OCI-M1 (cell line): Measurements from ENCODE around the gene C19orf12.

Experiments
- DNase-seq: peaks from one replicate; lab custom pipeline; 2025; lab: John Stamatoyannopoulos, UW

C19orf12 gene

DNA sequence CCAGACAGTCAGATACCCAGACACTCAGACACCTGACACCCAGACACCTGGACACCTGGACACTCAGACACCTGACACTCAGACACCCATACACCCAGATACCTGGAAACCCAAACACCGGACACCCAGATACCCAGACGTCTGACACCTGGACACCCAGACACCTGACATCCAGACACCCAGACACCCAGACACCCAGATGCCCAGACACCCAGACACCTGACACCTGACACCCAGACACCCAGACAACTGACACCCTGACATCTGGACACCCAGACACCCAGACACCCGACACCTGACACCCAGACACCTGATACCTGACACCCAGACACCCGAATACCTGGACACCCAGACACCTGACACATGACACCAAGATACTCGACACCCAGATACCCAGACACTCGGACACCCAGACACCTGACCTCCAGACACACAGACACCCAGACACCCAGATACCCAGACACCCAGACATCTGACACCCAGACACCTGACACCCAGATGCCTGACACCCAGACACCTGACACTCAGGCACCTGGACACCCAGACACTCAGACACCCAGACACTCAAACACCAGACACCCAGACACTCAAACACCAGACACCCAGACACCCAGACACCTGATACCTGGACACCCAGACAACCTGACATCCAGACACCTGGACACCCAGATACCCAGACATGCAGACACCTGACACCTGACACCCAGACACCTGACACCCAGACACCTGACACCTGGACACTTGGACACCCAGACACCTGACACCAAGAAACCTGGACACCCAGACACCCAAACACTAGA, 19.1 kb downstream of the C19orf12 start:
- no peak for DNase-seq

DNA sequence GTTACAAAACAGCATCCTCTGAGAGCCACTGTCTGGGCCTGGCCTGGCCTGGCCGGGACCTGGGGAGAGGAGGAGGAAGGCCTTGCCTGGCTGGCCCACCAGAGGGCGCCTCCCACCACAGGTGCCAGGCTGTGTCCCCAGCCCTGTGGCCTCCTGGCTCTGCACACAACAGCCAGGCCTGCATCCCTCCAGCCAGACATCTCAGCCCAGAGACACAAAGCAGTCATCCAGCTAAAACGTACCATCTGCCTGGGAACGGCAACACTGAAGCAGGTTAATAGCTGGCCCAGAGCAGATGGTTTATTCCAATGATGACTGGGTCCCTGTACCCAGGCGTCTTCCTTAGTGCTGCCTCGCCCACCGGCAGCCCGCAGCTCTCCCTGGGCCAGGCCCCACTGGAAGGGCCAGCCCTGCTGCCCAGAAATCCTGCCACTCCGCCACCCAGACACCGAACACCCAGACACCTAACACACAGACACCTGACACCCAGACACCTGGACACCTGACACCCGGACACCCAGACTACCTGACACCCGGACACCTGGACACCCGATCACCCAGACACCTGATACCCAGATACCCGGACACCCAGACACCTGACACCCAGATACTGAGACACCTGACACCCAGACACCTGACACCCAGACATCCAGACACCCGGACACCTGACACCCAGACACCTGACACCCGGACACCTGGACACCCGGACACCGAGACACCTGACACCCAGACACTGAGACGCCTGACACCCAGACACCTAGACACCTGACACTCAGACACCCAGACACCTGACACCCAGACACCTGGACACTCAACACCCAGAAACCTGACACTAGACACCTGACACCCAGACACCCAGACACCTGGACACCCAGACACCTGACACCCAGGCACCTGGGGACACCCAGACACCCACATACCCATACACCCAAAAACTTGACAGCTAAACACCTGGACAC, 20.1 kb downstream of the C19orf12 start:
- peak; percentile 82 for DNase-seq

GRCh38 chr19:29694161-29694560, 20.9 kb downstream of the C19orf12 start:
- no peak for DNase-seq

- DNase-seq = peak; percentile 90
These were observed 24.2 kb downstream of the C19orf12 start for GRCh38 chr19:29690842-29691241.

- DNase-seq = peak; percentile 63
These were observed 26.9 kb downstream of the C19orf12 start for GRCh38 chr19:29687897-29688728.

- peak; percentile 90 for DNase-seq
These were observed 27.7 kb downstream of the C19orf12 start for GRCh38 chr19:29687244-29687896.

- no peak for DNase-seq
These were observed 28.7 kb downstream of the C19orf12 start for GRCh38 chr19:29686285-29686805.

DNA sequence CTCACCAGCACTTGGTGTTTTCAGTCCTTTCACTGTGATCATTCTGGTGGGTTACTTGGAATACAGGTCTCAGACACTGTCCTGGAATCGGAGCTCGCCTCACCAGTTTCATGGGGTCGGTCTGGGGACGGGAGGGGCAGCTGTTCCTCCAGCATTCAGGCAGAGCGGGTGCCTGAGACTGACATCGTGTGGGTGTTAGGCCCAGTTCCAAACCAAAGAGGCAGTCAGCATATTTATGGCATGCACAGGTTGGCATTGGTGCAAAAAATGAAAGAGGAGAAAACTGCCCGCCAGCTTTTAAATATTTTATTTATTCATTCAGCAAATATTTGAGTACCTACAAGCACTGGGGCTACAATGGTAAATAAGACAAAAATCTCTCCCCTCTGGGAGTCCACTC, 29.7 kb downstream of the C19orf12 start:
- DNase-seq = no peak

DNA sequence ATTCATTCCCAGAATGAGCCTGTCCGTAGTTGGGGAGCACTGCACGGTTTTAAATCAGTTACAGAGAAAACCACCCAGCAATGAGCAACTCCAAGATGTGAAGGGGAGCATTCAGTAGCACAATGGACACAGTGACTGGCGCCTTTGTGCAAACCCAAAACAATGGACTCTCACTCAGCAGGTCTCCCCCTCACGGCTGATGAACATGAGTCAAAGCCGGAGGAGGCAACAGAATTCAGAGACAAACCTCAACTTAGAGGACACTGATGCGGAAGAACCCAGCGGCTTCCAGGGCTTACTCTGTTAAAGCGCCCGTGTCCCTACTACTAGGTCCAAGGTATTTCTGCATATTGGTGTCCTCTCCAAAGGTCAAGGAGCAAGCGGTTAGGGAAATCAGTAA, 32.1 kb downstream of the C19orf12 start:
- DNase-seq = no peak

DNA sequence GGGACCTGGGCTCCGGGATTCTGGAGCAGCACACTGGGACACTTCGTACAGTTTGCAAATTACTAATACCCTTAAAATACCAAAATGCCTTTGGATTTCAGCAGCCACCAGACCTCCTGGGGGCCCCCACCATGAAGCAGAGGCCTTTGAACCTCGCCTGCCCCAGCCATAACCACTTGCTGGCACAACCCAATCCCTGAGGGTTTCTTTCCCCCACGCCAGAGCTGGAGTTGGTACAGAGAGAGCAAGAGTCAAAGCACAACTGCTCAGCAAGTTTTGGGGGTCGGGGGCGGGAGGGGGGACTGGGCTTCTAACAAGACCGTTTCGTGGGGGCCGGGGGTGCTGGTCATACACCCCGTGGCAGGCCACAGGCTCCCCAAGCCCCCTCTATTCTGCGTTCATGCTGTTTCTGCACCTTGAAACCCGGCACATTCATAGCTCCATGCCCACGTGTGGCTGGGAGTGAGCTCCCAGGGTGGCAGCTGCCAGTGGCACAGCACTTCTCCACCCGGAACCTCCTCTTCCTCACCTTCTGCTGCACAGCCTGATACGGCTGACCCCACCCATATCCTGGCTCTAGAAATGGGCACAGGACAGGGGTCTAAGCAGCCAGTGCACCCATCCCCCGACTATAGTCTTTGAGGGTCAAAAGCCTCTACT, 32.7 kb downstream of the C19orf12 start:
- DNase-seq = no peak

GRCh38 chr19:29681422-29682235, 33.4 kb downstream of the C19orf12 start:
- no peak for DNase-seq

DNA sequence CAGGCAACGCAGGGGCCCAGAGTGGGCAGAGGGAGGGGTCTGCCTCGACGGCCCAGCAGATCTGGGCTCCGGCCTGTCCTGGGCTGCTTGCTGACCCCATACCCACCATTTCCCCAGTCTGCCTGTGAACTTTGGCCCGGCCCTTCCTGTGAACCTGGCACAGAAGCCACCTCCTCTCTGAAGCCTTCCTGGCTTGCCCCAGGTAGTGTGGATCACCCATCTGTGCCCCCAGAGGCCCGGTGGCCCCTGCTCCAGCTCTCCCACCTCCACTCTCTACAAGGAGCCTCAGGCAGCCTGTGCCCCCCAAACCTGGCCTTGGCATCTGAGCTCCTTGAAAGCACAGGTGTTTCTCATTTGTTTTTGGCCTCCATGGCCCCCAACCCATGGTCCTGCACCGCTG, 34.1 kb downstream of the C19orf12 start:
- DNase-seq = no peak

DNA sequence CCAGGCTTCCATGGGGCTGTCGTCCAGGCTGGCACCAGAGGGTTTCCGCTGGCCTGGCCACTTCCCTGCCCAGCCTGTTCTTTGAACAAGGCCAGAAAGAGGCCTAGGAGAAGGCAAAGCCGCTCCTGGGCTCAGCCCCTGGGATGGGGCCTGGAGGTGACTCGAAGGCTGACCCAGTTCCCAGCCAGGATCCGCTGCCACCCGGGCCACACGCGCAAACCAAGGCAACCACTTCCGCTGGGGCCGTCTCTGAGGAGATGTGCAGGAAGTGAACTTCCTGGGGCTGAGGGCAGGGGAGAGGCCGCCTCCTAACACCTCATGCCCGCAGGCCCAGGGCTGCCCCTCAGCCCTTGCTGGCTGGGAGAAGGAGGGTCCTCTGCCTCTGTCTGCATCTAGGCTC, 34.6 kb downstream of the C19orf12 start:
- DNase-seq = no peak

DNA sequence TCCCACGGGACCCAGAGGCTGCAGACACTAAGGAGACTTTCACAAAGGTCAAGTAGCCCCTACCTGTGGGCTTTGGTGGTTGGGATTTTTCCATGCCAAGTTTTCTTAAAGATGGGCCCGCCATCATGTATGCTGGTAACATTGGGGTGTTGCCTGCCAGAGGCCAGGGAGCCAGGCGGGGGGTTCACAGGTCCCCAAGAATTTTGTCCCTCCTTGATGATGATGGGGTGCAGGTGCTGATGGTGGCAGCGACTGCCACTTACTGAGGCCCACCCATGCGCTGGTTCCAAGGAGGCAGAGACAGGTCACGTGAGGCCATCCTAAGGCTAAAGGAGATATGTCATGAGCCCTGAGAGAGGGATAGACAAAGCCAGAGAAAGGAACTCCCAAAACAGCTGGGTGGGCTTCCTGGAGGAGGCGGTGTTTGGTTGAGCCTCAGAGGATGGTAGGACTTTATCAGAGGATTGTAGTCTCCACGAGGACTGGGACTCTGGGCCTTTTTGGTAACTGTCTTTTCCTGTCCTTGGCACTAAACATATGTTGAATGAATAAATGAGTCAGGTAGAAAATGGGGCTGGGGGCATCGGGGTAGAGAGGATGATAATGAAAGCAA, 35.4 kb downstream of the C19orf12 start:
- no peak for DNase-seq

- no peak for DNase-seq
These were observed 36.5 kb downstream of the C19orf12 start for GRCh38 chr19:29678484-29679106.

DNA sequence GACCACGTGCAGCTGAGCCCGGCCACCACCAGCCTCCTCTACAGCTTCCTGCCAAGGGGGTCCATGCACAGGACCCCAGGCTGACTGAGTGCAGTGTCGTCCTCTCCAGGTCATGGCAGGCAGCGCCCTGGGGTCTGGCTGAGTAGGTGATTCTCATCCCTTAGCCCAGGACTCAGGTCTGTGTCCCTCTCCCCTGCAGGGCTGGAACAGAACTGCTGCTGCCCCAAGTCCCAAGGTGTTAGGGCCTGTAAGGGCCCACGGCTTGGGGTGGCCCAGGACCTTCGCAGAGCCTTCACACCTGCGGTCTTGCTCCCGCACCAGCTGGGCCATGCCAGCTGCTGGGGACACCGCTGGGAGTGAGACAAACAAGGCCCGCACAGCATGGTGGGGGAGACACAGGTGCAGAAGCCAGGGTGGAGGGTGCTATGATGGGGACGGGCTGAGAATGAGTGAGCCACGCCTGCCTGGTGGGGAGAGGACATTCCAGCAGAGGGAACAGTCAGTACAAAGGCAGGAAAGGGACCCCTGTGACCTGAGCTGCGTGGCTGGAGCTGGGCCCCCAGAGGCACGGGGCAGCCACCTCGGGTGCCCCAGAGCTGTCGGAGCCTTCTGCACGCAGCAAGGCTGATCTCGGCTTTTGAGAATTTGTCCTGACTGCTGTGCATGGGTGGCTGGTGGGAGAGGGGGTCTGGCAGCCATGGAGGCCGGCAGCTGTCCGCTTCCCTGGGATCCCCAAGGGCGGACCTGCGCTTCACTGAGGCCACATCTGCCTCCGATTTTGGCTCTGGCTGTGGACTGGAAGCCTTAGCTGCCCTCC, 37.9 kb downstream of the C19orf12 start:
- DNase-seq = no peak

DNA sequence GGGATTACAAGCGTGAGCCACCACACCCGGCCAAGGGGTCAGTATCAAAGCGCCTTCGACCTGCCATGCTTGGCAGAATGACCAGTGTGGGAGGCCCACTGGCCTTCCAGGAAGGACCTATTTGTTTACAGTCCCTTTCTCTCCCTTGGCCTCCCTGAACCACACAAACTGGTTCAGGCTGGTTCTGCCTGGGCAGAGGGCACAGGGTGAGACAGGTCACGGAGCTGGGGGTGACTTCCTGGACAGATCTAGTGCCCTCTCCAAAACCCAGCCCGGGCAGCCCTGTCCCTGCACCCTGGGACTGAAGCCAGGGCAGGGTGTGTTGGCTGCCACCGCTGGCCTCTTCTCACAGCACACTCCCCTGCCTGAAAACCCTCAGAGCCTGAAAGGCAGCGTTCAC, 38.5 kb downstream of the C19orf12 start:
- DNase-seq = no peak

- DNase-seq = no peak
These were observed 39.3 kb downstream of the C19orf12 start for GRCh38 chr19:29675650-29676186.
